MM.1S (cell line): ENCODE data around the gene CD99L2.

Experiments used
- DNase-seq: peaks from one replicate; pipeline ENCODE4 v3.0.0-alpha.2; 2015
- H2AFZ ChIP-seq: fragments of 300-600 bp; sonication (generic); 2 replicates; pipeline ENCODE4 v1.6.0; 2016; ENCODE audit warnings: antibody characterized with exemption, low read length
- H3F3A ChIP-seq: fragments of 300-600 bp; sonication (generic); 2 replicates; pipeline ENCODE4 v1.6.1; 2016; ENCODE audit warnings: mild to moderate bottlenecking, antibody characterized with exemption, low read length, moderate library complexity, mixed read lengths; ENCODE audit not compliant: insufficient read depth
- H3K27ac ChIP-seq: fragments of 300-600 bp; sonication (generic); 2 replicates; pipeline ENCODE4 v1.5.1; 2016; ENCODE audit warnings: mild to moderate bottlenecking, low read length
- H3K27me3 ChIP-seq: fragments of 300-600 bp; sonication (generic); replicated peaks from 2 replicates; pipeline ENCODE4 v1.6.0; 2016; ENCODE audit warnings: low read length; ENCODE audit not compliant: insufficient read depth
- H3K36me3 ChIP-seq: fragments of 300-600 bp; sonication (generic); replicated peaks from 2 replicates; pipeline ENCODE4 v1.6.1; 2016; ENCODE audit warnings: mild to moderate bottlenecking, low read length, mixed read lengths; ENCODE audit not compliant: insufficient read depth
- H3K4me1 ChIP-seq: fragments of 300-600 bp; sonication (generic); 2 replicates; pipeline ENCODE4 v1.6.1; 2016; ENCODE audit warnings: low read length, mixed read lengths
- H3K4me2 ChIP-seq: fragments of 300-600 bp; sonication (generic); 2 replicates; pipeline ENCODE4 v1.6.0; 2016; ENCODE audit warnings: low read depth, low read length
- H3K4me3 ChIP-seq: fragments of 300-600 bp; sonication (generic); 2 replicates; pipeline ENCODE4 v1.5.1; 2016; ENCODE audit warnings: low read length, mixed read lengths
- H3K79me2 ChIP-seq: fragments of 300-600 bp; sonication (generic); 2 replicates; pipeline ENCODE4 v1.6.1; 2016; ENCODE audit warnings: mixed run types, low read length, mixed read lengths
- H3K9ac ChIP-seq: fragments of 300-600 bp; sonication (generic); 2 replicates; pipeline ENCODE4 v1.6.1; 2016; ENCODE audit warnings: low read length, mixed read lengths
- H3K9me2 ChIP-seq: fragments of 300-600 bp; sonication (generic); replicated peaks from 2 replicates; pipeline ENCODE4 v1.6.1; 2016; ENCODE audit warnings: mild to moderate bottlenecking, low read length, mixed read lengths; ENCODE audit not compliant: insufficient read depth
- H3K9me3 ChIP-seq: fragments of 300-600 bp; sonication (generic); replicated peaks from 2 replicates; pipeline ENCODE4 v1.6.1; 2016; ENCODE audit warnings: mild to moderate bottlenecking, low read length, mixed read lengths; ENCODE audit not compliant: insufficient read depth
- H4K20me1 ChIP-seq: fragments of 300-600 bp; sonication (generic); 2 replicates; pipeline ENCODE4 v1.6.1; 2016; ENCODE audit warnings: mild to moderate bottlenecking, low read length, moderate library complexity, mixed read lengths; ENCODE audit not compliant: insufficient read depth
- EZH2 ChIP-seq: fragments of 300-600 bp; sonication (generic); optimal IDR thresholded peaks from 2 replicates; pipeline ENCODE3; 2017; ENCODE audit warnings: low read depth, mild to moderate bottlenecking, antibody characterized with exemption, low read length, mixed read lengths
- EZH2phosphoT487 ChIP-seq: fragments of 300-600 bp; sonication (generic); IDR thresholded peaks from 2 replicates; pipeline ENCODE4 v1.6.1; 2018; ENCODE audit warnings: antibody characterized with exemption, low read length
- TF ChIP-seq, protein P1 (sequence below): fragments of 300-600 bp; sonication (generic); IDR thresholded peaks from 2 replicates; pipeline ENCODE4 v1.5.1; 2016; ENCODE audit warnings: antibody characterized with exemption, low read length, mixed read lengths

CD99L2 gene

DNA sequence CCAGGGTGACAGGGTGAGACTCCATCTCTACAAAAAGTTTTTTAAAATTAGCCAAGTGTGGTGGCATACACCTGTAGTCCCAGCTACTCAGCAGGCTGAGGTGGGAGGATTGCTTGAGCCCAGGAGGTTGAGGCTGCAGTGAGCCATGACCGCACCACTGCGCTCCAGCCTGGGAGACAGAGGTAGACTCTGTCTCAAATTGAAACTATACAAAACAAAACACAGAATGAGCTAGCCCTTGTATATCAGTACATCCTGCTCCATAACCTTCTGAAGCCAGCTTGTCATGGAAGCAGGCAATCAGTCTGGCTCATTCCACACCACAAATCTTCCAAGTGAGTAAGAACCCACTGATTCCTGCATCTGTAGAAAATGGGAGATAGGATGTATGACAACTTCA lies 49.0 kb downstream of the CD99L2 start:
- no peak for TF ChIP-seq EZH2phosphoT487
- TF ChIP-seq, protein P1, sequence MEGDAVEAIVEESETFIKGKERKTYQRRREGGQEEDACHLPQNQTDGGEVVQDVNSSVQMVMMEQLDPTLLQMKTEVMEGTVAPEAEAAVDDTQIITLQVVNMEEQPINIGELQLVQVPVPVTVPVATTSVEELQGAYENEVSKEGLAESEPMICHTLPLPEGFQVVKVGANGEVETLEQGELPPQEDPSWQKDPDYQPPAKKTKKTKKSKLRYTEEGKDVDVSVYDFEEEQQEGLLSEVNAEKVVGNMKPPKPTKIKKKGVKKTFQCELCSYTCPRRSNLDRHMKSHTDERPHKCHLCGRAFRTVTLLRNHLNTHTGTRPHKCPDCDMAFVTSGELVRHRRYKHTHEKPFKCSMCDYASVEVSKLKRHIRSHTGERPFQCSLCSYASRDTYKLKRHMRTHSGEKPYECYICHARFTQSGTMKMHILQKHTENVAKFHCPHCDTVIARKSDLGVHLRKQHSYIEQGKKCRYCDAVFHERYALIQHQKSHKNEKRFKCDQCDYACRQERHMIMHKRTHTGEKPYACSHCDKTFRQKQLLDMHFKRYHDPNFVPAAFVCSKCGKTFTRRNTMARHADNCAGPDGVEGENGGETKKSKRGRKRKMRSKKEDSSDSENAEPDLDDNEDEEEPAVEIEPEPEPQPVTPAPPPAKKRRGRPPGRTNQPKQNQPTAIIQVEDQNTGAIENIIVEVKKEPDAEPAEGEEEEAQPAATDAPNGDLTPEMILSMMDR: no peak
- no peak for TF ChIP-seq EZH2
- no peak overlapping the region for H3K27ac ChIP-seq

DNA sequence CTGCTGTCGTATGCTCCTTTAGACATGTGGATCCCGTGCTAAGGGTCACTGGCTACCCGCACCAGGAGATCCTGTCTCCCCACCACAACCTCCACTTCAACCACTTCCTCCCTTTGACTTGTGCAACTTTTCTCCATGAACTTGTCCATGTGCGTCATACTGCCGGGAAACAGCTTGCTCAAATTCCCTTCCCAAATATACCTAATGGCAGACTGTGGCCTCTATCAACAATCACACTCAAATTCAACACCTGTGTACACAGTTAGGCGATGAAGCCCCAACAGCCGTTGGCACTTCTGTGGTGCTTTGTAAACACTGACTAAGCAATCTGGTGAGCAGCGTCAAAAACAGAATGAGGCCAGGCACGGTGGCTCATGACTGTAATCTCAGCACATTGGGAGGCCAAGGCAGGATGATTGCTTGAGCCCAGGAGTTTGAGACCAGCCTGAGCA lies 49.5 kb downstream of the CD99L2 start:
- Histone ChIP-seq H2AFZ (no peak overlapping the region), H3K9me2 (no peaks in the 10 kb centered on the region), H3K9me3 (no peaks in the 10 kb centered on the region), H3K27ac (no peak overlapping the region), H3F3A (no peaks in the 10 kb centered on the region), H3K36me3 (no peaks in the 10 kb centered on the region), H3K9ac (no peak overlapping the region), H3K4me1 (0 out of 2 replicates have a peak, but pooled peaks cover under 1% of the 10 kb centered on the region), H4K20me1 (no peaks in the 10 kb centered on the region), H3K27me3 (no peaks in the 10 kb centered on the region), H3K4me2 (no peak overlapping the region), H3K4me3 (no peak overlapping the region), H3K79me2 (peaks cover 7% of the 10 kb centered on the region)
- no peak for TF ChIP-seq EZH2phosphoT487
- TF ChIP-seq, protein P1: no peak
- no peak for TF ChIP-seq EZH2
- DNase-seq: no peak

More for the DNA sequence above, 49.0 kb downstream of the CD99L2 start:
- Histone ChIP-seq H3K27me3 (no peaks in the 10 kb centered on the region), H3K79me2 (peaks cover 11% of the 10 kb centered on the region), H3K9me3 (no peaks in the 10 kb centered on the region), H3K9ac (no peak overlapping the region), H3K4me2 (no peak overlapping the region), H3K9me2 (no peaks in the 10 kb centered on the region), H3K36me3 (no peaks in the 10 kb centered on the region), H3F3A (0 out of 2 replicates have a peak, but pooled peaks cover 4% of the 10 kb centered on the region), H2AFZ (no peak overlapping the region), H3K4me3 (no peak overlapping the region), H3K4me1 (peaks cover 6% of the 10 kb centered on the region; the same call in 1 of the 2 replicates), H4K20me1 (no peaks in the 10 kb centered on the region)
- DNase-seq: no peak

DNA sequence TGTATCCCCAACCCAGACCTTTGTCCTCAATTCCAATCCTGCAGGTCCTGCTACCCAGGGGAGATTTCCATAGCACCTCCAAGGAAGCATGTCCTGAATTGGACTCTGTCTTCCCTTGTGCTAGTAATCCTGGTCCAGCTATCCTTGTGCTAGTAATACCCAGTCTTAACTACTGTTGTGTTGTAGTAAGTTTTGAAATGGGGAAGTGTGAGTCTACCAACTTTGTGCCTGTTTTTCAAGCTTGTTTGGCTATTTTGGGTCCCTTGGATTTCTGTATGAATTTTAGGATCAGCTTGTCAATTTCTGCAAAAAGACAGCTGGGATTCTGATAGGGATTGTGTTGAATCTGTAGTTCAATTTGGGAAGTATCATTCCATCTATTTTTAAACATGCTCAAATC lies 51.4 kb downstream of the CD99L2 start:
- Histone ChIP-seq H3K36me3 (no peaks in the 10 kb centered on the region), H3K27ac (no peak overlapping the region), H2AFZ (no peak overlapping the region), H3K4me3 (no peak overlapping the region), H3F3A (no peaks in the 10 kb centered on the region), H3K4me1 (no peaks in the 10 kb centered on the region), H3K9me3 (no peaks in the 10 kb centered on the region), H3K4me2 (no peak overlapping the region), H3K9me2 (no peaks in the 10 kb centered on the region), H3K27me3 (no peaks in the 10 kb centered on the region), H4K20me1 (no peaks in the 10 kb centered on the region), H3K79me2 (peaks cover 3% of the 10 kb centered on the region; the same call in 1 of the 2 replicates), H3K9ac (no peak overlapping the region)
- TF ChIP-seq EZH2 (no peak), EZH2phosphoT487 (no peak)
- no peak for DNase-seq

DNA sequence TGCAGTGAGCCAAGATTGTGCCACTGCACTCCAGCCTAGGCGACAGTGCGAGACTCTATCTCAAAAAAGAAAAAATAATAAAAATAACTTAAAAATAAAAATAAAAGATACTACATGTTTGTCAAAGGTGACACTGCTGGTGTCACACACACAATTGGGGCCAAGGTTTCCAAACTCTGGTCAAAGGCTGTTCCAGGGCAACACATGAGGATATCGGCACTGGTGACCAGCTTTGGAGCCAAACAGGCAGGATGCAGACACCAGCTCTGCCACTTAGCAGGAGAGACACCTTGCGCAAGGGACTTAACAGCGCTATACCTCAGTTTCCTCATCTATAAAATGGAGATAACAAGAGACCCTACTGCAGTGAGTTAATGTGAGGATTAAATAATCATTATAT lies 52.3 kb downstream of the CD99L2 start:
- Histone ChIP-seq H2AFZ (no peak overlapping the region), H3K27ac (no peak overlapping the region), H3K27me3 (no peaks in the 10 kb centered on the region), H3F3A (no peaks in the 10 kb centered on the region), H3K79me2 (peaks cover 3% of the 10 kb centered on the region; the same call in 1 of the 2 replicates), H4K20me1 (no peaks in the 10 kb centered on the region), H3K4me3 (no peak overlapping the region), H3K4me2 (no peak overlapping the region), H3K9me2 (no peaks in the 10 kb centered on the region), H3K9ac (no peak overlapping the region), H3K4me1 (no peaks in the 10 kb centered on the region), H3K9me3 (no peaks in the 10 kb centered on the region), H3K36me3 (no peaks in the 10 kb centered on the region)
- TF ChIP-seq, protein P1: no peak
- TF ChIP-seq EZH2: no peak
- no peak for TF ChIP-seq EZH2phosphoT487
- no peak for DNase-seq
